Epidermal melanocyte (primary cell): ENCODE measurements around the gene PNKD.
A peak's percentile ranks its signal among the peaks of the same experiment; 100 is the strongest.

Experiments
- DNase-seq: peaks from one replicate; pipeline ENCODE4 v3.0.0; 2011; ENCODE audit warnings: low spot score; ENCODE audit not compliant: insufficient read length

PNKD gene

GRCh38 chr2:218341381-218341780 lies 71.1 kb downstream of the PNKD start:
- no peak for DNase-seq

- no peak for DNase-seq
These were observed 72.5 kb downstream of the PNKD start for GRCh38 chr2:218342837-218343236.

- no peak for DNase-seq
These were observed 73.3 kb downstream of the PNKD start for GRCh38 chr2:218343591-218343990.

- no peak for DNase-seq
These were observed 73.9 kb downstream of the PNKD start for GRCh38 chr2:218344090-218344754.

GRCh38 chr2:218344755-218345417 lies 74.6 kb downstream of the PNKD start:
- no peak for DNase-seq

- no peak for DNase-seq
These were observed 75.3 kb downstream of the PNKD start for GRCh38 chr2:218345491-218346236.

- DNase-seq = no peak
These were observed 76.9 kb downstream of the PNKD start for GRCh38 chr2:218347172-218347571.

GRCh38 chr2:218354045-218354444 lies 83.7 kb downstream of the PNKD start:
- no peak for DNase-seq

- no peak for DNase-seq
These were observed 84.6 kb downstream of the PNKD start for GRCh38 chr2:218354850-218355443.

GRCh38 chr2:218357236-218358177 lies 87.2 kb downstream of the PNKD start:
- no peak for DNase-seq

GRCh38 chr2:218360453-218360852 lies 90.1 kb downstream of the PNKD start:
- no peak for DNase-seq

GRCh38 chr2:218362606-218363005 lies 92.3 kb downstream of the PNKD start:
- no peak for DNase-seq

- DNase-seq = no peak
These were observed 93.4 kb downstream of the PNKD start for GRCh38 chr2:218363736-218364135.

GRCh38 chr2:218364196-218364595 lies 93.9 kb downstream of the PNKD start:
- DNase-seq = no peak

GRCh38 chr2:218366621-218367414 lies 96.5 kb downstream of the PNKD start:
- DNase-seq = no peak

- DNase-seq = peak; percentile 90
These were observed 97.3 kb downstream of the PNKD start for GRCh38 chr2:218367415-218368149.

- DNase-seq = no peak
These were observed 97.8 kb downstream of the PNKD start for GRCh38 chr2:218368150-218368528.

- no peak for DNase-seq
These were observed 98.4 kb downstream of the PNKD start for GRCh38 chr2:218368621-218369153.

- no peak for DNase-seq
These were observed 99.0 kb downstream of the PNKD start for GRCh38 chr2:218369330-218369729.
